Neural crest cell (in vitro differentiated cells): ENCODE measurements around the gene GRHL1. TPM values are rescaled to one million over a fixed set of nuclear protein-coding genes. Genes with fewer than 3 reads are reported as not detected.
"Not testable (repeated sequence)": the region's sequence is repeated elsewhere in the genome, so short reads cannot be mapped to it uniquely, and the experiment has no call there.

Experiments used
- DNase-seq: peaks from one replicate; pipeline ENCODE4 v3.0.0; 2021; ENCODE audit warnings: low read depth, mixed read lengths, low spot score
- H3K27ac Mint-ChIP-seq: one replicate; pipeline ENCODE4 v1.8.0; 2021; ENCODE audit warnings: mild to moderate bottlenecking, mixed read lengths; ENCODE audit not compliant: unreplicated experiment
- H3K27me3 Mint-ChIP-seq: 2 replicates; pipeline ENCODE4 v1.8.0; 2021; ENCODE audit warnings: low read depth, mild to moderate bottlenecking, mixed read lengths
- H3K36me3 Mint-ChIP-seq: 2 replicates; pipeline ENCODE4 v1.8.0; 2021; ENCODE audit warnings: low read depth, mild to moderate bottlenecking, mixed read lengths
- H3K4me1 Mint-ChIP-seq: 2 replicates; pipeline ENCODE4 v1.8.0; 2021; ENCODE audit warnings: mixed read lengths
- H3K4me3 Mint-ChIP-seq: one replicate; pipeline ENCODE4 v1.8.0; 2021; ENCODE audit warnings: mild to moderate bottlenecking, mixed read lengths
- H3K9me3 Mint-ChIP-seq: 2 replicates; pipeline ENCODE4 v1.8.0; 2021; ENCODE audit warnings: mixed read lengths
- CTCF ChIP-seq: fragments of 200-600 bp; sonication (generic); conservative IDR thresholded peaks from 2 replicates; pipeline ENCODE4 v1.5.0; 2021; ENCODE audit warnings: antibody characterized with exemption, mild to moderate bottlenecking
- total RNA-seq: library from RNA; stranded (reverse); gene quantifications from 2 replicates; pipeline ENCODE4 v1.2.1, GENCODE V29; 2021

The GRHL1 gene
- total RNA-seq, 1 donor from 2014 or later = 3.4 TPM

DNA sequence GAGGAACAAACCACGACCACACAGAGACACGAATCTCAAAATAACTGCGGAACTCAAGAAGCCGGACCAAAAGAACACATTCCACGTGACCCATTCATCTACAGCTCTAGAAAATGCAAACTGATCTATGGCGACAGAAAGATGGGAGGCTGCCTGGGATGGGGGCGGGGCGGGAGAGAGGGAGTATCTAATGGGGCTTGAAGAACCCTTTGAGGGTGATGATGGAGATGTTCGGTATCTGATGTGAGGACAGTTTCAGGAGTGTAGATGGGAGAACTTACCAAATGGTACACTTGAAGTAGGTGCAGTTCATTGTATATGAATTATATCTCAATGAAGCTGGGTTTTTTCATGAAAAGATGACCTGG, 57.3 kb downstream of the GRHL1 start:
- no peaks in the 10 kb centered on the region for H3K36me3 Mint-ChIP-seq
- H3K27me3 Mint-ChIP-seq = no peaks in the 10 kb centered on the region
- no peak for TF ChIP-seq CTCF
- H3K4me3 Mint-ChIP-seq = no peak overlapping the region
- DNase-seq = no peak
- H3K4me1 Mint-ChIP-seq = no peaks in the 10 kb centered on the region
- H3K9me3 Mint-ChIP-seq = no peaks in the 10 kb centered on the region
- H3K27ac Mint-ChIP-seq = no peak overlapping the region

DNA sequence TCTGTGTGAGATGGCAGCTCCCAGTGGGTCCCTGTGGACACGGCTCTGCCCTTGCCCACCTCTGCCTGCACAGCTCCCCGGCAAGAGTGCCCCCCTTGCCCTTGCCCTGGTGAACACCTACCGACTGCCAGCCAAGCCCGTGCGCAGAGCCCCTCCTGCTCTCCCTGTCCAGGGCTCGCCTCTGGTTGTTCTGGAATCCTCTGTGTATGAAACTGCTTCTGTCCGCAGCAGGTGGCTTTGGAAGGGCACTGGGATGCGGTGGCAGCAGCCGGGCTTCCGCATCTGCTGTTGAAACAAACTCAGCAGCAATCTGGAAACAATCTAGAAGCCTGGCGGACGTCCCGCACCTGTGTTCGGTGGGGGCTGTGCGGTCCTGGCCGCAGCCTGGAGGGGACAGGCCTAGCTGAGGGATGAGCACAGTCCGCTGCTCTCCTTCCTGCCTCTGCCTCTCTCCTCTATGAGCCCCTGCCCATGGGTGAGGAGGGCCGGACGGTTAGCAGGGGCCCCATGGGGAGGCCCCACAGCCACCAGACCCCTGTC, 57.8 kb downstream of the GRHL1 start:
- H3K4me1 Mint-ChIP-seq = no peaks in the 10 kb centered on the region
- no peak overlapping the region for H3K4me3 Mint-ChIP-seq

DNA sequence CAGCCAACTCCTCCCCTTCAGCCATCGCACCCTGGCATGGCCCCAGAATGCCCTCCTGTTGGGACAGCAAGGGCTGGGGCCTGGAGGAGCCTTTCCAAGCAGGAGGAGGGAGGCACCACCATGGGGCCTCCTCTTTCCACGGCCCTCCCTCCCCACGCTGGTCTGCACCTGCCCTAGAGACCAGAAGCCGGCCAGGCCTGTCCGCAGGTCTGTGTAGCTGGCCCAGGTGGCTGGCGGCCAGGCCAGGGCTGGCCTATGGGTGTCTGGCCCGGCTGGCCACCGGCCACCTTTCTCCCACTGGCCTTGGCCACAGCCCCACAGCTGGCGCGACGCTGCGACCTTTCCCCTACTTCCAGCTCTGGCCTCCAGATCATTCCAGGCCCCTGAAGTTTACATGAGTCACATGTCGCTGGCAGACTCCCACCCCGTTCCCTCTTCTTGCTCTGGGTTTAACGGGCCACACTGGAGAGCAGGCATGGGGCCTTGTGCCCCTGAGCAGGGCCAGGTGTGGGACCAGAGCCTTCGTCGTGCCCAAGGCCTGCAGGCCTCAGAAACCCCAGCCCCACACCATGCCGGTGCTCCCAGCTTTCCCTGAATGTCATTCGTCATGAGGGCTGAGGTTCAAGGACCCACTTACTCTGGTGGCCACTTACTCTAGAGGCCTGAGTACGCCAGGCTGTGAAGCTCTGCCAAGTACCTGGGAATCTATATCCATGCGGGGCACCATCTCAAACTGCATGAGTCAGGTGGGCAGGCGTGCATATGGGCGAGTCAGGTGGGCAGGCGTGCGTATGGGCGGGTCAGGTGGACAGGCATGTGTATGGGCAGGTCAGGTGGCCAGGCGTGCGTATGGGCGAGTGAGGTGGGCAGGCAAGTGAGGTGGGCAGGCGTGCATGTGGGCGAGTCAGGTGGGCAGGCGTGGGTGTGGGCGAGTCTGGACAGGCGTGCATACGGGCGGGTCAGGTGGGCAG, 58.6 kb downstream of the GRHL1 start:
- TF ChIP-seq CTCF = no peak
- H3K27me3 Mint-ChIP-seq = no peaks in the 10 kb centered on the region
- H3K27ac Mint-ChIP-seq = no peak overlapping the region
- H3K9me3 Mint-ChIP-seq = no peaks in the 10 kb centered on the region
- DNase-seq = no peak
- H3K4me1 Mint-ChIP-seq = no peaks in the 10 kb centered on the region
- no peak overlapping the region for H3K4me3 Mint-ChIP-seq
- no peaks in the 10 kb centered on the region for H3K36me3 Mint-ChIP-seq

More for the DNA sequence above, 57.8 kb downstream of the GRHL1 start:
- H3K36me3 Mint-ChIP-seq = no peaks in the 10 kb centered on the region
- no peak for TF ChIP-seq CTCF
- H3K27me3 Mint-ChIP-seq = no peaks in the 10 kb centered on the region
- H3K27ac Mint-ChIP-seq = no peak overlapping the region
- H3K9me3 Mint-ChIP-seq = no peaks in the 10 kb centered on the region
- DNase-seq = no peak

DNA sequence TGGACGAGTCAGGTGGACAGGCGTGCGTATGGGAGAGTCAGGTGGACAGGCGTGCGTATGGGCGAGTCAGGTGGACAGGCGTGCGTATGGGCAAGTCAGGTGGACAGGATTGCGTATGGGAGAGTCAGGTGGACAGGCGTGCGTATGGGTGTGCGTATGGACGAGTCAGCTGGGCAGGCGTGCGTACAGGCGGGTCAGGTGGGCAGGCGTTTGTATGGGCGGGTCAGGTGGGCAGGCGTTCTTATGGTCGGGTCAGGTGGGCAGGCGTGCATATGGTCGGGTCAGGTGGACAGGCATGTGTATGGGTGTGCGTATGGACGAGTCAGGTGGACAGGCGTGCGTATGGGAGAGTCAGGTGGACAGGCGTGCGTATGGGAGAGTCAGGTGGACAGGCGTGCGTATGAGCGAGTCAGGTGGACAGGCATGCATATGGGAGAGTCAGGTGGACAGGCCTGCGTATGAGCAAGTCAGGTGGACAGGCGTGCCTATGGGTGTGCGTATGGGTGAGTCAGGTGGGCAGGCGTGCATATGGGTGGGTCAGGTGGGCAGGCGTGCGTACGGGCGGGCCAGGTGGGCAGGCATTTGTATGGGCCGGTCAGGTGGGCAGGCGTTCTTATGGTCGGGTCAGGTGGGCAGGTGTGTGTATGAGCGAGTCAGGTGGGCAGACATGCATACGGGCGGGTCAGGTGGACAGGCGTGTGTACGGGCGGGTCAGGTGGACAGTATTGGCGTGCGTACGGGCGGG, 59.5 kb downstream of the GRHL1 start:
- H3K27ac Mint-ChIP-seq, H3K9me3 Mint-ChIP-seq, H3K36me3 Mint-ChIP-seq, H3K27me3 Mint-ChIP-seq, DNase-seq, H3K4me3 Mint-ChIP-seq, H3K4me1 Mint-ChIP-seq: not testable (repeated sequence)

DNA sequence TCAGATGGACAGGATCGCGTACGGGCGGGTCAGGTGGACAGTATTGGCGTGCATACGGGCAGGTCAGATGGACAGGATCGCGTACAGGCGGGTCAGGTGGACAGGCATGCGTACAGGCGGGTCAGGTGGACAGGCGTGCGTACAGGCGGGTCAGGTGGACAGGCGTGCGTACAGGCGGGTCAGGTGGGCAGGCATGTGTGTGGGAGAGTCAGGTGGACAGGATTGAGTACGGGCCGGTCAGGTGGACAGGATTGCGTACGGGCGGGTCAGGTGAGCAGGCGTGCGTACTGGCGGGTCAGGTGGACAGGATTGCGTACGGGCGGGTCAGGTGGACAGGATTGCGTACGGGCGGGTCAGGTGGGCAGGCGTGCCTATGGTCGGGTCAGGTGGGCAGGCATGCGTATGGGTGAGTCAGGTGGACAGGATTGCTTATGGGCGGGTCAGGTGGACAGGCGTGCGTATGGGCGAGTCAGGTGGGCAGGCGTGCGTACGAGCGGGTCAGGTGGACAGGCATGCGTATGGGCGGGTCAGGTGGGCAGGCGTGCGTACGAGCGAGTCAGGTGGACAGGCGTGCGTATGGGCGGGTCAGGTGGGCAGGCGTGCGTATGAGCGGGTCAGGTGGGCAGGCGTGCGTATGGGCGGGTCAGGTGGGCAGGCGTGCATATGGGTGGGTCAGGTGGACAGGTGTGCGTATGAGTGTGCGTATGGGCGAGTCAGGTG, 60.3 kb downstream of the GRHL1 start:
- DNase-seq, H3K4me1 Mint-ChIP-seq, H3K27ac Mint-ChIP-seq: not testable (repeated sequence)

GRCh38 chr2:10012366-10012962, 61.0 kb downstream of the GRHL1 start:
- not testable (repeated sequence) for H3K9me3 Mint-ChIP-seq, H3K36me3 Mint-ChIP-seq, H3K27me3 Mint-ChIP-seq, DNase-seq, H3K27ac Mint-ChIP-seq, H3K4me3 Mint-ChIP-seq, H3K4me1 Mint-ChIP-seq

More for the DNA sequence above, 60.3 kb downstream of the GRHL1 start:
- H3K4me3 Mint-ChIP-seq, H3K36me3 Mint-ChIP-seq, H3K27me3 Mint-ChIP-seq, H3K9me3 Mint-ChIP-seq: not testable (repeated sequence)
